ENCODE measurements around the gene LAMTOR5. TPM values are rescaled to one million over a fixed set of nuclear protein-coding genes. Genes with fewer than 3 reads are reported as not detected.
A peak's percentile ranks its signal among the peaks of the same experiment; 100 is the strongest.
"Not testable (repeated sequence)": the region's sequence is repeated elsewhere in the genome, so short reads cannot be mapped to it uniquely, and the experiment has no call there.

LAMTOR5 gene
- total and polyA plus RNA-seq, 3 donors from 2014 or later, result 75.4 to 179 (median 88.8) TPM

DNA sequence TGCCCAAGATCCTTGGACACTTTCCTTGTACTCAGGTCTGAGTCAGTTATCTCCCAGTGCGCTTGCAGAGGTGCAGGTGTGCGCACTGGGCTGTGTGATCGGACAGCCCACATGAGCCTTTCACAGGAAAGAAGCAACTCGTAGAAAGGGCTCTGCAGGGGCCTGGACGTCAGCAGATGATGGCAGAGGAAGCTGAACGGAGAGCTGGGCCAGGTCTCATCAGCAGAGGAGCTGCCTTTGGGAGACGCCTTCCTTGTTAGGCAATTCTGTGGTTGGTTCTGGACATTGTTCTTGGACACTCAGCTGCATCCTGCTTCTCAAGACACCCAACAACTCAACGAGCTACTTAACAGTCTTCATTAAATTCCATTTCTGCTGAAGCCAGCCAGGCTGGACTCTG lies 36.0 kb upstream of the LAMTOR5 start:
- intact Hi-C loops (cut with DNase I; ENCODE audit: low total_unique reads), result no loop called here

GRCh38 chr1:110441888-110442287 lies 34.4 kb upstream of the LAMTOR5 start:
- intact Hi-C loops (cut with DNase I; ENCODE audit: low total_unique reads), result no loop called here
- H3K27me3 ChIP-seq, result no peaks in the 10 kb centered on the region
- no peaks in the 10 kb centered on the region for H3K9me3 ChIP-seq
- TF ChIP-seq POLR2A (IDR thresholded peaks at IDR 0.05), result no peak
- TF ChIP-seq, protein P1, sequence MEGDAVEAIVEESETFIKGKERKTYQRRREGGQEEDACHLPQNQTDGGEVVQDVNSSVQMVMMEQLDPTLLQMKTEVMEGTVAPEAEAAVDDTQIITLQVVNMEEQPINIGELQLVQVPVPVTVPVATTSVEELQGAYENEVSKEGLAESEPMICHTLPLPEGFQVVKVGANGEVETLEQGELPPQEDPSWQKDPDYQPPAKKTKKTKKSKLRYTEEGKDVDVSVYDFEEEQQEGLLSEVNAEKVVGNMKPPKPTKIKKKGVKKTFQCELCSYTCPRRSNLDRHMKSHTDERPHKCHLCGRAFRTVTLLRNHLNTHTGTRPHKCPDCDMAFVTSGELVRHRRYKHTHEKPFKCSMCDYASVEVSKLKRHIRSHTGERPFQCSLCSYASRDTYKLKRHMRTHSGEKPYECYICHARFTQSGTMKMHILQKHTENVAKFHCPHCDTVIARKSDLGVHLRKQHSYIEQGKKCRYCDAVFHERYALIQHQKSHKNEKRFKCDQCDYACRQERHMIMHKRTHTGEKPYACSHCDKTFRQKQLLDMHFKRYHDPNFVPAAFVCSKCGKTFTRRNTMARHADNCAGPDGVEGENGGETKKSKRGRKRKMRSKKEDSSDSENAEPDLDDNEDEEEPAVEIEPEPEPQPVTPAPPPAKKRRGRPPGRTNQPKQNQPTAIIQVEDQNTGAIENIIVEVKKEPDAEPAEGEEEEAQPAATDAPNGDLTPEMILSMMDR (IDR thresholded peaks at IDR 0.05), result no peak
- no peak overlapping the region for H3K27ac ChIP-seq
- H3K4me3 ChIP-seq, result no peak overlapping the region
- no peak for DNase-seq
- no peaks in the 10 kb centered on the region for H3K36me3 ChIP-seq (ENCODE audit: low read depth, missing control alignments)
- peaks cover 12% of the 10 kb centered on the region for H3K4me1 ChIP-seq

More for the DNA sequence above, 36.0 kb upstream of the LAMTOR5 start:
- no peak for DNase-seq
- Histone ChIP-seq H3K36me3 (ENCODE audit: low read depth, missing control alignments) (no peaks in the 10 kb centered on the region), H3K4me3 (no peak overlapping the region), H3K9me3 (no peaks in the 10 kb centered on the region), H3K4me1 (peaks cover 5% of the 10 kb centered on the region), H3K27ac (no peak overlapping the region), H3K27me3 (no peaks in the 10 kb centered on the region)
- TF ChIP-seq POLR2A (IDR thresholded peaks at IDR 0.05), result no peak
- TF ChIP-seq, protein P1 (IDR thresholded peaks at IDR 0.05), result no peak
- 87 to 92% methylated on average over 3 to 8 of the region's 8 CpGs for WGBS, 2 donors

- DNase-seq, result peak; percentile 47
- Histone ChIP-seq H3K4me3 (no peak overlapping the region), H3K27ac (peak overlapping the region in 1 of 2 donors; percentile 57)
Measured at GRCh38 chr1:110440877-110441276, 33.4 kb upstream of the LAMTOR5 start.

DNA sequence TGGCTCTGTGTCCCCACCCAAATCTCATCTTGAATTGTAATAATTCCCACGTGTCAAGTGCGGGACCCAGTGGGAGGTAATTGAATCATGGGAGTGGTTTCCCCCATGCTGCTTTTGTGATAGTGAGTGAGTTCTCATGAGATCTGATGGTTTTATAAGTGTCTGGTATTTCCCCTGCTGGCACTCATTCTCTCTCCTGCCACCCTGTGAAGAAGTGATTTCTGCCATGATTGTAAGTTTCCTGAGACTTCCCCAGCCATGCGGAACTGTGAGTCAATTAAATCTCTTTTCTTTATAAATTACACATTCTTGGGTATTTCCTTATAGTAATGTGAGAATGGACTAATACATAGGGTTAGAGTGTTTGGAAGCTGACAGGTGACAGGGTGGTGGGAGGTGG lies 32.4 kb upstream of the LAMTOR5 start:
- H3K36me3 ChIP-seq (ENCODE audit: low read depth, missing control alignments); H3K9me3 ChIP-seq; DNase-seq; H3K27ac ChIP-seq; intact Hi-C loops (cut with DNase I; ENCODE audit: low total_unique reads); H3K27me3 ChIP-seq; H3K4me3 ChIP-seq: not testable (repeated sequence)
- H3K4me1 ChIP-seq, result peaks cover 24% of the 10 kb centered on the region
- whole genome bisulfite sequencing, 2 donors, result 86 to 95% methylated on average over 3 of the region's 3 CpGs

More at GRCh38 chr1:110440877-110441276, 33.4 kb upstream of the LAMTOR5 start:
- 33 to 40% methylated on average over 3 of the region's 3 CpGs for WGBS, 2 donors
- Histone ChIP-seq H3K27me3 (no peaks in the 10 kb centered on the region), H3K36me3 (ENCODE audit: low read depth, missing control alignments) (no peaks in the 10 kb centered on the region), H3K4me1 (peaks cover 18% of the 10 kb centered on the region), H3K9me3 (no peaks in the 10 kb centered on the region)
- intact Hi-C loops (cut with DNase I; ENCODE audit: low total_unique reads), result no loop called here
- TF ChIP-seq, protein P1 (IDR thresholded peaks at IDR 0.05), result no peak
- TF ChIP-seq POLR2A (IDR thresholded peaks at IDR 0.05), result no peak

DNA sequence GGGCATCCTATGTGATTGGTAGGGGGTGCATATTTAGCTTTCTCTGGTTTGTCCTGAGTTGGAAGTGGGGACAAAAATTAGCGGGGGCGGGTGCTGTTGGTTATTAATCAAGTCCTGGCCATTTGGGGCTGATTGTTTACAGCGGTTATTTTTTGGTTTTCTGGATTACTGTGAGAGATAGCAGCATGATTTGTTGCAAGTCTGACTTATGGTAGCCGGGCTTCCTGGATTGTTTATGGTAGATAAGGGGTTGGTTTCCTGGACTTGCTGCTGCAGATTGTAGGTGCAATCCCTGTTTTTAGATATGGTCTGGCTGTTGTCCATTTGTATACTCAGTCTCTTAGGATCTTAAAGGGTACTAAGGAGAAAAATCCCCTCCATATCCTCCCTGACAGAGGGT lies 31.4 kb upstream of the LAMTOR5 start:
- no peaks in the 10 kb centered on the region for H3K27me3 ChIP-seq
- intact Hi-C loops (cut with DNase I; ENCODE audit: low total_unique reads), result no loop called here
- H3K27ac ChIP-seq, result no peak overlapping the region
- H3K4me3 ChIP-seq, result no peak overlapping the region
- DNase-seq, result no peak
- H3K9me3 ChIP-seq, result no peaks in the 10 kb centered on the region
- TF ChIP-seq POLR2A (IDR thresholded peaks at IDR 0.05), result no peak
- TF ChIP-seq, protein P1 (IDR thresholded peaks at IDR 0.05), result no peak
- 63 to 82% methylated on average over 4 of the region's 4 CpGs for whole genome bisulfite sequencing, 2 donors
- peaks cover 27% of the 10 kb centered on the region for H3K4me1 ChIP-seq
- no peaks in the 10 kb centered on the region for H3K36me3 ChIP-seq (ENCODE audit: low read depth, missing control alignments)

DNA sequence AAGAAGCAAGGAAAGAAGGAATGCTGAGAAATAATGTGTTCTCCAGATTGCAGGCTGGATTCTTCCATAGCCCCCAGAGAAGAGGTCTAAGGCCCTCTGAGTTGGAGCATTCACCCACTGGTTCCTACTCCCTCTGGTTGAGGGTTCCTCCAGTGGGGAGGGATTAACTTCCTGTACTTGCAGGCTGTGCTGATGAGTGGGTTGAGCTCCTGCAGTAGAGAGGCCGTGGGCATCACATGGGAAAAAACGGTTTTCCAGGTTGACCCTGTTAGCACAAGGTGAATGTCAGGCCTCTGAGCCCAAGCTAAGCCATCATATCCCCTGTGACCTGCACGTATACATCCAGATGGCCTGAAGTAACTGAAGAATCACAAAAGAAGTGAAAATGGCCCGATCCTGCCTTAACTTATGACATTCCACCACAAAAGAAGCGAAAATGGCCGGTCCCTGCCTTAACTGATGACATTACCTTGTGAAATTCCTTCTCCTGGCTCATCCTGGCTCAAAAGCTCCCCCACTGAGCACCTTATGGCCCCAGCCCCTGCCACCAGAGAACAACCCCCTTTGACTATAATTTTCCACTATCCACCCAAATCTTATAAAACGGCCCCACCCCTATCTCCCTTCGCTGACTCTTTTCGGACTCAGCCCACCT lies 30.3 kb upstream of the LAMTOR5 start:
- H3K36me3 ChIP-seq (ENCODE audit: low read depth, missing control alignments); intact Hi-C loops (cut with DNase I; ENCODE audit: low total_unique reads); DNase-seq; H3K9me3 ChIP-seq; H3K4me3 ChIP-seq; H3K27me3 ChIP-seq: not testable (repeated sequence)
- Histone ChIP-seq H3K4me1 (peaks cover 27% of the 10 kb centered on the region), H3K27ac (peak overlapping the region; percentile 4 to 84)
- WGBS, 2 donors, result 83 to 88% methylated on average over 9 of the region's 9 CpGs
